Measurements from ENCODE around the gene DGKD. TPM values are rescaled to one million over a fixed set of nuclear protein-coding genes. Genes with fewer than 3 reads are reported as not detected.

Gene DGKD
- total and polyA plus RNA-seq, 2 donors (not counting 1 experiment from before 2014, with no cell fraction given): 224 to 396 TPM

GRCh38 chr2:233407771-233408181, 53.5 kb downstream of the DGKD start:
- TF ChIP-seq CTCF (IDR thresholded peaks at IDR 0.05) (no peak), EZH2 (IDR thresholded peaks at IDR 0.05; ENCODE audit: borderline replicate concordance, insufficient read depth, low read depth, low read length, poor library complexity, severe bottlenecking) (no peak)
- Histone ChIP-seq H3K4me3 (ENCODE audit: control extremely low read depth in 1 of 5, extremely low read depth in 1 of 5, insufficient read depth in 1 of 5, low read depth in 2 of 5, low read length in 4 of 5) (no peak overlapping the region), H3K79me2 (ENCODE audit: control insufficient read depth, insufficient read depth, low read length) (peaks cover 63% of the 10 kb centered on the region), H3K4me2 (replicated peaks; ENCODE audit: low read depth, low read length, poor library complexity, severe bottlenecking) (no peak overlapping the region), H3K27me3 (replicated peaks in 1 of 4; ENCODE audit: control extremely low read depth in 1 of 4, control insufficient read depth in 3 of 4, insufficient read depth in 4 of 4, low read length in 3 of 4) (no peaks in the 10 kb centered on the region), H3K36me3 (replicated peaks in 1 of 2; ENCODE audit: control extremely low read depth in 1 of 2, control insufficient read depth in 1 of 2, extremely low read depth in 1 of 2, insufficient read depth in 2 of 2, low read length in 1 of 2) (peaks cover 18 to 40% of the 10 kb centered on the region in 2 experiments), H2AFZ (ENCODE audit: insufficient read depth, low read depth, low read length, poor library complexity, severe bottlenecking) (no peak overlapping the region), H4K20me1 (ENCODE audit: control insufficient read depth, insufficient read depth, low read length, poor library complexity, severe bottlenecking) (peaks cover 15% of the 10 kb centered on the region), H3K9me3 (ENCODE audit: control extremely low read depth in 1 of 3, control insufficient read depth in 2 of 3, insufficient read depth in 1 of 3, low read length in 2 of 3) (peaks cover 0 to 6% (median 5%) of the 10 kb centered on the region in 3 donors), H3K9ac (ENCODE audit: low read length) (no peak overlapping the region), H3K4me1 (ENCODE audit: control insufficient read depth in 2 of 2, insufficient read depth in 2 of 2, low read length in 2 of 2) (peaks cover 36 to 44% of the 10 kb centered on the region in 2 donors), H3K27ac (ENCODE audit: low read length in 2 of 2) (peak overlapping the region in 1 of 2 donors; percentile 73)
- CTCF ChIA-PET: interaction anchor here (10.3 to 14.2 kb wide), 2 partner anchors 13 to 34 kb away, joined by 218 to 426 read pairs; no protein-coding TSS in a partner anchor
- Mint-ChIP-seq H3K27ac (peak overlapping the region; percentile 50), H3K9me3 (ENCODE audit: insufficient read depth) (no peaks in the 10 kb centered on the region), H3K27me3 (no peaks in the 10 kb centered on the region), H3K4me1 (peaks cover 62% of the 10 kb centered on the region), H3K4me3 (no peak overlapping the region)
- DNase-seq (no peak), ATAC-seq (ENCODE audit: low read depth) (no peak)
- intact Hi-C loops (cut with micrococcal nuclease): no loop called here
- POLR2A ChIA-PET: interaction anchor here (0.7 to 1.4 kb wide), 3 partner anchors 9 to 14 kb away, joined by 3 to 5 read pairs (median 3); no protein-coding TSS in a partner anchor
- 100% methylated on average over 4 of the region's 8 CpGs for WGBS (ENCODE audit: insufficient coverage)
